GM12873 (cell line): Measurements from ENCODE around the gene MTFR2.

ENCODE experiments used
- TF ChIP-seq, protein P1 (sequence below): IDR thresholded peaks from 2 replicates; pipeline ENCODE4 v1.5.1; 2012; ENCODE audit warnings: low read depth, mild to moderate bottlenecking, moderate library complexity, low read length, control low read depth; ENCODE audit not compliant: insufficient read depth; ENCODE audit errors: missing control alignments

Gene MTFR2

DNA sequence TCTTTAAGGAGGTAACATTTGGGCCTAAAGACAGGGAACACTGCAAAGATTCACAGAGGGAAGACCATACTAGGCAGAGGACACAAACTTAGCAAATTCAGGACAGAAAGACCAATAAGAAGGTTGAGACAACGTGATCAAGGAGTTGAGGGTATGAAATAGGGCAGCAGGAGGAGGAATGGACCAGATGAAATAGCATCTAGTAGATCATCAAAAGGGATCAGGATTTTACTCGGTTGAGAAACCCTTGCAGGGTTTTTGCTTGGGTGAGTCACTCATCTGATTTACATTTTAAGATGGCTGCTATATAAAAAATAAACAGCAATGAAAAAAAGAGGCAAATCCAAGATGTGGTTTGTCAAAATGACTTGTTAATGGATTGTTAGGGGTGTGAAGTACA is 34.8 kb upstream of the MTFR2 start:
- TF ChIP-seq, protein P1, sequence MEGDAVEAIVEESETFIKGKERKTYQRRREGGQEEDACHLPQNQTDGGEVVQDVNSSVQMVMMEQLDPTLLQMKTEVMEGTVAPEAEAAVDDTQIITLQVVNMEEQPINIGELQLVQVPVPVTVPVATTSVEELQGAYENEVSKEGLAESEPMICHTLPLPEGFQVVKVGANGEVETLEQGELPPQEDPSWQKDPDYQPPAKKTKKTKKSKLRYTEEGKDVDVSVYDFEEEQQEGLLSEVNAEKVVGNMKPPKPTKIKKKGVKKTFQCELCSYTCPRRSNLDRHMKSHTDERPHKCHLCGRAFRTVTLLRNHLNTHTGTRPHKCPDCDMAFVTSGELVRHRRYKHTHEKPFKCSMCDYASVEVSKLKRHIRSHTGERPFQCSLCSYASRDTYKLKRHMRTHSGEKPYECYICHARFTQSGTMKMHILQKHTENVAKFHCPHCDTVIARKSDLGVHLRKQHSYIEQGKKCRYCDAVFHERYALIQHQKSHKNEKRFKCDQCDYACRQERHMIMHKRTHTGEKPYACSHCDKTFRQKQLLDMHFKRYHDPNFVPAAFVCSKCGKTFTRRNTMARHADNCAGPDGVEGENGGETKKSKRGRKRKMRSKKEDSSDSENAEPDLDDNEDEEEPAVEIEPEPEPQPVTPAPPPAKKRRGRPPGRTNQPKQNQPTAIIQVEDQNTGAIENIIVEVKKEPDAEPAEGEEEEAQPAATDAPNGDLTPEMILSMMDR: no peak

DNA sequence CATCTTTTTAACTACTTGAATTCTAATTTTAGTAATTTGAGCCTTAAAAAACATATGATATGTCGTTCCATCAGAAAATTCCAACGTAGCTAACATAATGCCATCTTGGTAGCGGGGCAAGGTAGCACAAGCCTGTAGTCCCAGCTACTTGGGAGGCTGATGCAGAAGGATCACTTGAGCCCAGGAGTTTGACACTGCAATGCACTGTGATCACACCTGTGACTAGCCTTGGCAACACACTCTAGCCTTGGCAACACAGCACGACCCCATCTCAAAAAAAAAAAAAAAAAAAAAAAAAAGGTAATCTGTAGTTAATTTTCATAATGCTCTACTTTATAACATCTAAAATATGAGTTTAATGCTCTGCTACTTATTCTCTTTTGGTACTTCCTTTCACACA is 32.8 kb upstream of the MTFR2 start:
- TF ChIP-seq, protein P1: no peak

DNA sequence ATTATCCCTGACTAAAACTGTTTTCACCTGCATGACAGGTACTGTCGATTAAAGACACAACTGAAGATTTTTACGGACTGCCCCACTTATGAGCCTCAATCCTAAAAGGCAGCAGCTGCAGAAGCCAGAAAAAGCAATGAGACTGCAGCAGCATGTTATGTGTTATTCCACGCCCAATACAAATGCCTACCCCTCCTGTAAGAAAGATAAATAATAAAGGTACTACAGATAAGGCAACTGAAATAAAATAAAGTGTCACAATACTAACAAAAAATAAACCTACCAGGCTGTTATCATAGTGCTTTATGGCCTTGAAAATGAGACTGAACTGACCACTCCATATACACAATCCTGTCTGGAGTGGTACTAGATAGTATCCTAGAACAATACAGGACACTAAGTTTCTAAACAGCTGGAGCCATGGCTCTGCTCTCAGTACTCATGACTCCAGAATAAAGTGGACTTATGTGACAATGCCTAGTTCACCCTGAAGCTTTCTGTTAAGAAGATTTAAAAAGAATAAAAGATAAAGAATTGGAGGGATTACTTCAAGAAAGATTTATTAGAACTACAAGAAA is 30.0 kb upstream of the MTFR2 start:
- TF ChIP-seq, protein P1: no peak

DNA sequence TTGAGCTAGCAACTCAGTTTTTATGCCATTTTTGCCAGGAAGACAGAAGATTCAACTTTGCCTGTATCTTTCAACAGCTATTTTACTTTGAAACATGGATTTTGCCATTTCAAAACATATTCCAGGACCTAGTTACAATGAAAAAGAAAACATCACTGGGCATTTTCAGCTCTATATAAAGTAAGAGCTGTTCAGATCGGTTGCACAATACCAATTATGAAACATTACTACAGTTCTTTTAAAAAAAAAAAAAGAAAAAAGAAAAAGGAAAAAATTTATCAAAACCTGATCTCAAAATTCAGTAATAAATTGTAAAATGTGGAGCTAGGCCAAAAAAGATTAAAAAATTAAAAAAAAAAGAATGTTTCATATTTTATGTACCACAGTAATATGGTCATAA is 24.0 kb upstream of the MTFR2 start:
- TF ChIP-seq, protein P1: no peak

DNA sequence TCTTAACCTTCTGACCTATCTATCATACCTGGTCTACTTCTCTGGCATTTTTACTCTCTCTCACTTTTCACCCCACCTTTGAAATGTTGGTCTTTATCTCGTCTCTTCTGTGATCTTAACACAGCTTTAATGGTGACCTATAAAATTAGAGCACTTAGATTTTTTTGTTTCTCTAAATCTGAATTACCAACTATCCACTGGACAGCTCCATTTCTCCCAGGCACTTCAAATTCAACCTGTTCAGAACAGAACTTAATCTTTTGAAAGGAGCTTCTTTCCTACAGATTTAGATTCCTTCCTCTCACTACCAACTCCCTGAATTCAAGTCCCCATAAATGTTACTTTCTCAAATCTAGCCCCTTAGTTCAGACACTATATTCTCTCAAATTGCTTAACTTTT is 15.0 kb upstream of the MTFR2 start:
- TF ChIP-seq, protein P1: no peak

DNA sequence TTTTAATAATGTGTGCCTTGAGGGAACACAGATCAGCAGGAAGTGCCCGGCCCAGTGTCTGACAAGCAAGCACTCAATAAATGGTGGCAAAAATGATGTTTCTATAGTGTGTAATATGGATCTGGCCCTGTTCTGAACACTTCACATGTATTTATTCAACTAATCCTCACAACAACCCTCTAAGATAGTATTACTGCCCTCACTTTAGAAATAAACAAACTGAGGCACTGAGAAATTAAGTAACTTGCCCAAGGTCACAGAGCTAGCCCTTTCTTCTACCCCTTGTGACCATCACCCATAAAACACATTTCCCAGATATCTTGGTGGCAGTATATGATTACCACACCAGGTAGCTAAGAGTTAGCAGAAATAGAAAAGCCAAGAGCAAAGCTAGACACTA is 12.8 kb upstream of the MTFR2 start:
- TF ChIP-seq, protein P1: no peak

DNA sequence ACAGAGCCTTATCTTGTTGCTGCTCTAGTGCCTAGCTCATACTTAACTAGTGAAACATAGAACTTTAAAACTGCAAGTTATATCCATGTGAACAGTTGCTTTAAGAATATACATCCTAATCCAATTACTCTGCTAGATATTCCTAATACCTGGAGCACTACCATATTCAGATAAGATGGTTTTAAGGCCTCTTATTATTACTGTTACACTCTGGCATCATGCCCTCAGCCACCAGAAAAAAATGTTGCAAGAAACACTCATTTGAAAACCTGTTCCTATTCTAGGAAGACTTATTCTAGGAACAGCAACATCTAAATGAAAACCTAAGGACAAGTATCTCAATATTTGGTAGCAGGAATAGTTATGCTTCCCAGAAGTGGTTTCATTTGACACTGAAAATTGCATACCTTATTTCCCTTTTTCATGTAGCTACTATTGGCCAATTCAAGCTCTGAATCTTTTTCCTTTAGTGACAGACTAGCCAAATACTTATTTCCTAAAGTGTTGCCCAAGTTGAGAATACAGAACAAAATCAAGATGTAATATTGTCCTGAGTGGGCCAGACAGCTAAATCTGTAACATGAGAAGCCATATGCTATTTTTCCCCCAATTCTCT is 4.8 kb upstream of the MTFR2 start:
- TF ChIP-seq, protein P1: no peak
